K562 (cell line): ENCODE measurements around the gene RPL11. TPM values are rescaled to one million over a fixed set of nuclear protein-coding genes. Genes with fewer than 3 reads are reported as not detected.

ENCODE experiments used
- CHD4 ChIP-seq: fragments of 200-600 bp; sonication (generic); IDR thresholded peaks from 3 replicates; pipeline ENCODE4 v1.6.1; 2012; ENCODE audit warnings: low read depth, mild to moderate bottlenecking, mixed read lengths, low read length, inconsistent platforms; ENCODE audit not compliant: insufficient read depth, insufficient replicate concordance, poor library complexity, severe bottlenecking
- DDX20 ChIP-seq: fragments of 450-650 bp; IDR thresholded peaks from 2 replicates; pipeline ENCODE4 v1.6.1; 2016; ENCODE audit warnings: missing genetic modification characterization, low read depth, mild to moderate bottlenecking, missing compliant biosample characterization, moderate library complexity
- ELK3 ChIP-seq: fragments of 450-650 bp; formaldehyde crosslinking; IDR thresholded peaks from 2 replicates; pipeline ENCODE4 v1.4.0; 2020; ENCODE audit warnings: mild to moderate bottlenecking
- ETV5 ChIP-seq: sonication (generic); formaldehyde crosslinking; IDR thresholded peaks from 2 replicates; pipeline ENCODE4 v1.4.0; 2020; ENCODE audit warnings: low read depth, mild to moderate bottlenecking, missing genetic modification reagents
- HDAC2 ChIP-seq: fragments of 450-650 bp; IDR thresholded peaks from 2 replicates; pipeline ENCODE4 v1.6.1; 2016; ENCODE audit warnings: mild to moderate bottlenecking
- HNRNPLL ChIP-seq: fragments of 200-400 bp; formaldehyde crosslinking; IDR thresholded peaks from 2 replicates; pipeline ENCODE4 v1.6.1; 2017; ENCODE audit warnings: low read length, low read depth, mild to moderate bottlenecking; ENCODE audit not compliant: poor library complexity, severe bottlenecking
- KDM4B ChIP-seq, 2 experiments: fragments of 450-650 bp in 1 of 2; sonication (generic) in 1 of 2; IDR thresholded peaks; 2 replicates each; pipeline ENCODE4 v1.6.1; 2016 to 2017; ENCODE audit warnings: borderline replicate concordance in 2 of 2, antibody characterized with exemption in 1 of 2, low read depth in 1 of 2, mild to moderate bottlenecking in 1 of 2
- MECOM ChIP-seq: fragments of 250-450 bp; sonication (Bioruptor Pico); IDR thresholded peaks from 2 replicates; pipeline ENCODE4 v1.8.0; 2022; ENCODE audit warnings: inconsistent platforms
- SMAD1 ChIP-seq: fragments of 150-350 bp; IDR thresholded peaks from 2 replicates; pipeline ENCODE4 v1.6.1; 2014; ENCODE audit warnings: low read length, low read depth; ENCODE audit not compliant: partially characterized antibody
- TEAD1 ChIP-seq, 2 experiments: fragments of 450-650 bp in 1 of 2; sonication (generic) in 1 of 2; formaldehyde crosslinking; IDR thresholded peaks; 2 replicates each; pipeline versions ENCODE4 v1.4.0 to v1.8.0; 2020 to 2022; ENCODE audit warnings: mild to moderate bottlenecking in 2 of 2, missing genetic modification reagents in 1 of 2
- TRIM24 ChIP-seq, 2 experiments: fragments of 450-650 bp; IDR thresholded peaks; 2 replicates each; pipeline ENCODE4 v1.6.1; 2016
- ZKSCAN1 ChIP-seq: fragments of 150-350 bp; IDR thresholded peaks from 2 replicates; pipeline ENCODE4 v1.6.1; 2016; ENCODE audit warnings: low read depth, low read length
- ZNF146 ChIP-seq: IDR thresholded peaks from one replicate; pipeline ENCODE4 v1.6.1; 2018; ENCODE audit warnings: missing compliant biosample characterization; ENCODE audit not compliant: unreplicated experiment
- ZNF282 ChIP-seq: sonication (generic); formaldehyde crosslinking; IDR thresholded peaks from 2 replicates; pipeline ENCODE4 v1.8.1; 2023; ENCODE audit warnings: missing genetic modification reagents
- polyA plus RNA-seq, 8 experiments: library from polyadenylated mRNA; depleted of rRNA in 4 of 8; stranded (reverse) in 5 of 8; unstranded in 3 of 8; fragments of >200 nt; fragmentation: Nextera tagmentation in 2 of 8; fragmentation: Illumina TruSeq in 1 of 8; extraction: Ambion mirVana in 2 of 8; extraction: Trizol in 1 of 8; gene quantifications; 2 replicates each; pipeline versions ENCODE4 v1.2.1 to v1.2.3, GENCODE V29; 2011 to 2014; ENCODE audit warnings: inconsistent platforms in 1 of 8, missing spikeins in 1 of 8
- total RNA-seq, 7 experiments: library from RNA; depleted of rRNA in 6 of 7; stranded (reverse); fragments of >200 nt in 6 of 7; fragmentation: Illumina TruSeq in 2 of 7; extraction: Trizol in 2 of 7; gene quantifications; 2 replicates each; pipeline versions ENCODE4 v1.2.1 to v1.2.3, GENCODE V29; 2011 to 2021; ENCODE audit warnings: low replicate concordance in 1 of 7
- TF ChIP-seq, protein P1 (sequence below): sonication (generic); formaldehyde crosslinking; IDR thresholded peaks from 2 replicates; pipeline ENCODE4 v1.8.0; 2023; ENCODE audit warnings: missing genetic modification reagents, mild to moderate bottlenecking, borderline replicate concordance
- TF ChIP-seq, protein P2 (sequence below), 3 experiments: IDR thresholded peaks in 2 of 3; conservative IDR thresholded peaks in 1 of 3; 2 replicates each; pipeline ENCODE4 v1.5.1; 2011 to 2012; ENCODE audit warnings: low read length in 3 of 3, mild to moderate bottlenecking in 3 of 3, control low read depth in 2 of 3, improper control_type of control experiment in 1 of 3, inconsistent platforms in 1 of 3, low read depth in 1 of 3, mixed read lengths in 1 of 3, moderate library complexity in 1 of 3; ENCODE audit not compliant: insufficient read depth in 2 of 3

RPL11 gene
- total and polyA plus RNA-seq, 9 of the 15 experiments (the other 6 are each of a cell fraction or from before 2014, with no cell fraction given) = 1,781 to 4,526 (median 3,111) TPM

DNA sequence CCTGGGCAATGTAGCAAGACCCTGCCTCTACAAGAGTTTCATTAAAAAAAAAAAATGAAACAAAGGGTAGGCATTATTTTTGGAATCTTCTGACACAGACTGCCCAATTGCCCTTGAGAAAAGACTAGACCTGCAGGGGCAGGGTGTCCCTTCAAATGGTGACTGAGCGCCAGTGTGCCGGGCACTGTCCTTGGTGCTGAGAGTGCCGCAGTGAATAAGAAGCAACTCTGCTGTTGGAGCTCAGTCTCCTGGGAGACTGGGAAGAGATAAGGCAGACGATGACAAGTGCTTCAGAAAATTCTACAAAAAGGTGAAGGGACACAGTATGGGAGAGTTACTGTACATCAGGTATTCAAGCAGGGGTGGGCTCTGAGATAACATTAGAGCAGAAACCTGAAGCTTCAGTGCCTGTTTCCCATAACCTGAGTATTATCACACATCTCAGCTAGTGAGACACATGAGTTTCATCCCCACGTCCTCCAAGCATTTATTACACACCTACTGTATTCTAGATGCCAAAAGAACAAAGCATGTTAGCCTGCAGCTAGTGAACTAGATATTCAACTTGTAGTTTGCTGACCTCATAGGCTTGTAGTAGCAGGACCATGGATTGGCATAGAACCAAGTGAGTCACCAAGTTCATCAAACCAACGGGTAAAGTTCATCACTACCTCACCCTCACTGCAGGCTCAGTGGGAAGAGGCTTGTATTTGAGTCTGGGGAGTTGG lies 18.4 kb upstream of the RPL11 start (continued):
- 0 out of 2 replicates have a peak, but pooled peaks have one; percentile 21 for TF ChIP-seq DDX20 (tag)
- 0 out of 2 replicates have a peak, but pooled peaks have one; percentile 19 for TF ChIP-seq ZKSCAN1
- TF ChIP-seq MECOM (CRISPR knock-in tag) = 0 out of 2 replicates have a peak, but pooled peaks have one; percentile 33
- no peak for TF ChIP-seq TEAD1 (CRISPR knock-in tag; IDR thresholded peaks at IDR 0.05)
- no peak for TF ChIP-seq TRIM24 (IDR thresholded peaks at IDR 0.05)
- no peak for TF ChIP-seq CHD4
- TF ChIP-seq, protein P1, sequence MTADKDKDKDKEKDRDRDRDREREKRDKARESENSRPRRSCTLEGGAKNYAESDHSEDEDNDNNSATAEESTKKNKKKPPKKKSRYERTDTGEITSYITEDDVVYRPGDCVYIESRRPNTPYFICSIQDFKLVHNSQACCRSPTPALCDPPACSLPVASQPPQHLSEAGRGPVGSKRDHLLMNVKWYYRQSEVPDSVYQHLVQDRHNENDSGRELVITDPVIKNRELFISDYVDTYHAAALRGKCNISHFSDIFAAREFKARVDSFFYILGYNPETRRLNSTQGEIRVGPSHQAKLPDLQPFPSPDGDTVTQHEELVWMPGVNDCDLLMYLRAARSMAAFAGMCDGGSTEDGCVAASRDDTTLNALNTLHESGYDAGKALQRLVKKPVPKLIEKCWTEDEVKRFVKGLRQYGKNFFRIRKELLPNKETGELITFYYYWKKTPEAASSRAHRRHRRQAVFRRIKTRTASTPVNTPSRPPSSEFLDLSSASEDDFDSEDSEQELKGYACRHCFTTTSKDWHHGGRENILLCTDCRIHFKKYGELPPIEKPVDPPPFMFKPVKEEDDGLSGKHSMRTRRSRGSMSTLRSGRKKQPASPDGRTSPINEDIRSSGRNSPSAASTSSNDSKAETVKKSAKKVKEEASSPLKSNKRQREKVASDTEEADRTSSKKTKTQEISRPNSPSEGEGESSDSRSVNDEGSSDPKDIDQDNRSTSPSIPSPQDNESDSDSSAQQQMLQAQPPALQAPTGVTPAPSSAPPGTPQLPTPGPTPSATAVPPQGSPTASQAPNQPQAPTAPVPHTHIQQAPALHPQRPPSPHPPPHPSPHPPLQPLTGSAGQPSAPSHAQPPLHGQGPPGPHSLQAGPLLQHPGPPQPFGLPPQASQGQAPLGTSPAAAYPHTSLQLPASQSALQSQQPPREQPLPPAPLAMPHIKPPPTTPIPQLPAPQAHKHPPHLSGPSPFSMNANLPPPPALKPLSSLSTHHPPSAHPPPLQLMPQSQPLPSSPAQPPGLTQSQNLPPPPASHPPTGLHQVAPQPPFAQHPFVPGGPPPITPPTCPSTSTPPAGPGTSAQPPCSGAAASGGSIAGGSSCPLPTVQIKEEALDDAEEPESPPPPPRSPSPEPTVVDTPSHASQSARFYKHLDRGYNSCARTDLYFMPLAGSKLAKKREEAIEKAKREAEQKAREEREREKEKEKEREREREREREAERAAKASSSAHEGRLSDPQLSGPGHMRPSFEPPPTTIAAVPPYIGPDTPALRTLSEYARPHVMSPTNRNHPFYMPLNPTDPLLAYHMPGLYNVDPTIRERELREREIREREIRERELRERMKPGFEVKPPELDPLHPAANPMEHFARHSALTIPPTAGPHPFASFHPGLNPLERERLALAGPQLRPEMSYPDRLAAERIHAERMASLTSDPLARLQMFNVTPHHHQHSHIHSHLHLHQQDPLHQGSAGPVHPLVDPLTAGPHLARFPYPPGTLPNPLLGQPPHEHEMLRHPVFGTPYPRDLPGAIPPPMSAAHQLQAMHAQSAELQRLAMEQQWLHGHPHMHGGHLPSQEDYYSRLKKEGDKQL (CRISPR knock-in tag) = no peak
- TF ChIP-seq ETV5 (CRISPR knock-in tag) = peak; percentile 64; the same call in 1 of the 2 replicates
- TF ChIP-seq ZNF282 (CRISPR knock-in tag) = no peak
- no peak for TF ChIP-seq ELK3
- TF ChIP-seq, protein P2, sequence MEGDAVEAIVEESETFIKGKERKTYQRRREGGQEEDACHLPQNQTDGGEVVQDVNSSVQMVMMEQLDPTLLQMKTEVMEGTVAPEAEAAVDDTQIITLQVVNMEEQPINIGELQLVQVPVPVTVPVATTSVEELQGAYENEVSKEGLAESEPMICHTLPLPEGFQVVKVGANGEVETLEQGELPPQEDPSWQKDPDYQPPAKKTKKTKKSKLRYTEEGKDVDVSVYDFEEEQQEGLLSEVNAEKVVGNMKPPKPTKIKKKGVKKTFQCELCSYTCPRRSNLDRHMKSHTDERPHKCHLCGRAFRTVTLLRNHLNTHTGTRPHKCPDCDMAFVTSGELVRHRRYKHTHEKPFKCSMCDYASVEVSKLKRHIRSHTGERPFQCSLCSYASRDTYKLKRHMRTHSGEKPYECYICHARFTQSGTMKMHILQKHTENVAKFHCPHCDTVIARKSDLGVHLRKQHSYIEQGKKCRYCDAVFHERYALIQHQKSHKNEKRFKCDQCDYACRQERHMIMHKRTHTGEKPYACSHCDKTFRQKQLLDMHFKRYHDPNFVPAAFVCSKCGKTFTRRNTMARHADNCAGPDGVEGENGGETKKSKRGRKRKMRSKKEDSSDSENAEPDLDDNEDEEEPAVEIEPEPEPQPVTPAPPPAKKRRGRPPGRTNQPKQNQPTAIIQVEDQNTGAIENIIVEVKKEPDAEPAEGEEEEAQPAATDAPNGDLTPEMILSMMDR (IDR thresholded peaks at IDR 0.05 in 2 of 3, conservative IDR thresholded peaks at IDR 0.05 in 1 of 3; ENCODE audit: insufficient read depth in 2 of 3, low read depth in 1 of 3, low read length in 3 of 3) = peak in 2 of 3 experiments; percentile 24 to 32; a peak in 3 of 6 replicates
- TF ChIP-seq HNRNPLL = no peak
- no peak for TF ChIP-seq KDM4B (IDR thresholded peaks at IDR 0.05; ENCODE audit: borderline replicate concordance in 2 of 2, low read depth in 1 of 2)
- TF ChIP-seq HDAC2 = peak; percentile 74; the same call in 1 of the 2 replicates
- TF ChIP-seq SMAD1 = no peak
- no peak for TF ChIP-seq ZNF146 (CRISPR knock-in tag)
